Stimulated activated CD8-positive, alpha-beta memory T cell treated with anti-CD3 and anti-CD28 coated beads, Interleukin-15, amount 100 ng/mL, for 48 hours (primary cell): Measurements from ENCODE around the gene GCC2.
A peak's percentile ranks its signal among the peaks of the same experiment; 100 is the strongest.
"Not testable (repeated sequence)": the region's sequence is repeated elsewhere in the genome, so short reads cannot be mapped to it uniquely, and the experiment has no call there.

Experiments used
- DNase-seq, 2 donors: peaks; one replicate each; pipeline ENCODE4 v3.0.0-alpha.2; 2020; ENCODE audit warnings: low read depth in 2 of 2

The GCC2 gene, protein sequence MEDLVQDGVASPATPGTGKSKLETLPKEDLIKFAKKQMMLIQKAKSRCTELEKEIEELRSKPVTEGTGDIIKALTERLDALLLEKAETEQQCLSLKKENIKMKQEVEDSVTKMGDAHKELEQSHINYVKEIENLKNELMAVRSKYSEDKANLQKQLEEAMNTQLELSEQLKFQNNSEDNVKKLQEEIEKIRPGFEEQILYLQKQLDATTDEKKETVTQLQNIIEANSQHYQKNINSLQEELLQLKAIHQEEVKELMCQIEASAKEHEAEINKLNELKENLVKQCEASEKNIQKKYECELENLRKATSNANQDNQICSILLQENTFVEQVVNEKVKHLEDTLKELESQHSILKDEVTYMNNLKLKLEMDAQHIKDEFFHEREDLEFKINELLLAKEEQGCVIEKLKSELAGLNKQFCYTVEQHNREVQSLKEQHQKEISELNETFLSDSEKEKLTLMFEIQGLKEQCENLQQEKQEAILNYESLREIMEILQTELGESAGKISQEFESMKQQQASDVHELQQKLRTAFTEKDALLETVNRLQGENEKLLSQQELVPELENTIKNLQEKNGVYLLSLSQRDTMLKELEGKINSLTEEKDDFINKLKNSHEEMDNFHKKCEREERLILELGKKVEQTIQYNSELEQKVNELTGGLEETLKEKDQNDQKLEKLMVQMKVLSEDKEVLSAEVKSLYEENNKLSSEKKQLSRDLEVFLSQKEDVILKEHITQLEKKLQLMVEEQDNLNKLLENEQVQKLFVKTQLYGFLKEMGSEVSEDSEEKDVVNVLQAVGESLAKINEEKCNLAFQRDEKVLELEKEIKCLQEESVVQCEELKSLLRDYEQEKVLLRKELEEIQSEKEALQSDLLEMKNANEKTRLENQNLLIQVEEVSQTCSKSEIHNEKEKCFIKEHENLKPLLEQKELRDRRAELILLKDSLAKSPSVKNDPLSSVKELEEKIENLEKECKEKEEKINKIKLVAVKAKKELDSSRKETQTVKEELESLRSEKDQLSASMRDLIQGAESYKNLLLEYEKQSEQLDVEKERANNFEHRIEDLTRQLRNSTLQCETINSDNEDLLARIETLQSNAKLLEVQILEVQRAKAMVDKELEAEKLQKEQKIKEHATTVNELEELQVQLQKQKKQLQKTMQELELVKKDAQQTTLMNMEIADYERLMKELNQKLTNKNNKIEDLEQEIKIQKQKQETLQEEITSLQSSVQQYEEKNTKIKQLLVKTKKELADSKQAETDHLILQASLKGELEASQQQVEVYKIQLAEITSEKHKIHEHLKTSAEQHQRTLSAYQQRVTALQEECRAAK (N-terminal part only)

DNA sequence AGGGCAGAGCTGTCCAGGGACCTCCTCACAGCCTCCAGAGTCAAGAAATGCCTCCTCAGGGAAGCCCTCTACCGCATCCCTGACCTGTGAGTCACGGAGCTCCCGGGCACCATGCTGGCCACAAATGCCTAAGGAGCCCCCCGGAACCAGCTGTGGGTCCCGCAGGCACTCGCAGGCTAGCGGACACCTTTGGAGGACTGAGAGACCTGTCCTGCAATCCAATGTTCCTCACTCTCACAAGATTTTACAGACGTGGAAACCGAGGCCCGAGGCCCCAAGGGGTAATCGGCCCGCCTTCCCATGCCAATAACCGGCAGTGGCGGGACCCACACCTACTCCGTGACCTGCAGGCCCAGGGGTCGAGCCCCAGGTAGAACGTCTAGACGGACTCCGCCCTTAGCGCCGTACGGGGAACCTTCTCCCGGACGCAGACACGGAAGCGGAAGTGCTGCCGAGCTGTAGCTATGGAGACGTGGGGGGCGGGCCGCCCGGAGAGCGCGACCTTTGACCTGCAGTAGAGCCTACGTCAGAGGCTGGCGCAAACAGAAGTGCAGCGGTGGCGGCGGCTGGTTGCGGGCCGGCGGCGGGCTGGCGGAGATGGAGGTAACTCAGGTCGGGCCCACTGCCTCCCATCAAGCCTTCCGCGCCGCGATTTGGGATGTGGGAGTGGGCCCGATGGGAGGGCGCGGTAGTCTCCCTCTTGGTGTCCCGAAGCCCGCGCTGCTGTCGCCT lies at the start of gene GCC2:
Gene GCC2, plus strand, starts transcription at position 529 of the 732 bp plus-strand sequence. Its CDS starts 69 bp downstream, at position 598.
- peak; percentile 91 to 94 for DNase-seq

- no peak for DNase-seq
Measured at GRCh38 chr2:108399479-108399878, 49.5 kb upstream of the GCC2 start.

GRCh38 chr2:108401800-108402199 lies 47.2 kb upstream of the GCC2 start:
- no peak for DNase-seq

GRCh38 chr2:108403494-108403893 lies 45.5 kb upstream of the GCC2 start:
- DNase-seq: no peak

GRCh38 chr2:108404784-108405397 lies 44.1 kb upstream of the GCC2 start:
- DNase-seq: no peak

DNA sequence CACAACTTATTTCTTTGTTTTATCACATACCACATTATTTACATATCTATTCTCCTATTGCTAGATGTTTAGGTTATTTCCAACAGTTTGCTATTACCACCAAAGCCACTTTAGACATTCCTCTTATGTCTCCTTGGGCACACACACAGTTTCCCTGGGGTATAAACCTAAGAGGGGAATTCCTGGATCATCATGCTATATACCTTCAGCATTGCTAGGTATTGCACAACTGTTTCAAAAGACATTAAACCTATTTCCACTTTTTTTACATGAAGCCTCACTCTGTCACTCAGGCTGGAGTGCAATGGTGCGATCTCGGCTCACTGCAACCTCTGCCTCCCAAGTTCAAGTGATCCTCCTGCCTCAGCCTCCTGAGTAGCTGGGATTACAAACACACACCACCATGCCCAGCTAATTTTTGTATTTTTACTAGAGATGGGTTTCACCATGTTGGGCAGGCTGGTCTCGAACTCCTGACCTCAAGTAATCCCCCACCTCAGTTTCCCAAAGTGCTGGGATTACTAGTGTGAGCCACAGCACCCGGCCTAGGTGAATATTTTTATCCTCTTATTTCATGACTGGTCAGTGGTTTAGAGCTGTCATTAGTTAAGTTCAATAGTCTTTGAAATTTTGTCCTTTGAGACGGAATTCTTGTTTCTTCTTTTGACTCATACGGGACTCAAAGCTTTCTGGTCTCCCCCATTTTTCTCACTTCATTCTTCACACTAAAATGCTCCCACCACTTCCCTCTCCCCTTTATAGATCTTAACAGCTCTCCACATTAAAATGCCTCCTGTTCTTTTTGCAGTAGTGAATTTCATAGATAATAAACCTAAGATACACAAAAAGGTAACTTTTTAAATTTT lies 40.9 kb upstream of the GCC2 start:
- DNase-seq: no peak

- no peak for DNase-seq
Measured at GRCh38 chr2:108409768-108410167, 39.2 kb upstream of the GCC2 start.

DNA sequence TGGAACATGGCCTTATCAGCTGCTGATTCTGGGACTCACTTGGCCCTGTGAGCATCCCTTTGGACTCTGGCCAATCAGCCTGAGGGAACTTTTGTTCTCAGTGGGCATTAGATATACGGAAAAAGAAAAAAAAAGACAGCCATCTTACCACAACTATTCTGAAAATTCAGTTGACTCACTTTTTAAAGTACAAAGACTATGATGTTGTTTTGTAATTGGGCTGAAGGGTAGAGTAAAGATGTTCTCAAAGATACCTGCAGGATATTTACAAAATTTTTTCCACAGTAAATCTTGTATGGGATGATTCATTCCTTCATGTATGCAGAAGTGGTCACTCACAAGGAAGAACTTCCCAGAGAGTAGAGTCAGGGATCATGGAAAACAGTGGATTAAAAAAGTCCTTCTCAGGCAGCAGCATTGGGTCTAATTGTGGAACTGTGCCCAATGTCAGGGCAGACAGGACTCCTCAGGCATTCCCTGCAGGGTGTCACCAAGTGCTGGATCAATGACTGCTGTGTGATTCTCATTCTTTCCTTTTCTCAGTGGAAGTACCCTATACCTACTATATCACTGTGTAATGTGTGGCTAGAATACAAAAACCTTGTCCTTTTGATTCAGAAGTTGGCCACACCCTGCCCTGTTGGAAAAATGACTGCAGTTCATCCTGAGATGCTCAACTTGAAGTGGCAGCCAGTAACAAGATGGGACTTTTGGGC lies 35.9 kb upstream of the GCC2 start:
- no peak for DNase-seq

- no peak for DNase-seq
Measured at GRCh38 chr2:108413711-108414095, 35.3 kb upstream of the GCC2 start.

DNA sequence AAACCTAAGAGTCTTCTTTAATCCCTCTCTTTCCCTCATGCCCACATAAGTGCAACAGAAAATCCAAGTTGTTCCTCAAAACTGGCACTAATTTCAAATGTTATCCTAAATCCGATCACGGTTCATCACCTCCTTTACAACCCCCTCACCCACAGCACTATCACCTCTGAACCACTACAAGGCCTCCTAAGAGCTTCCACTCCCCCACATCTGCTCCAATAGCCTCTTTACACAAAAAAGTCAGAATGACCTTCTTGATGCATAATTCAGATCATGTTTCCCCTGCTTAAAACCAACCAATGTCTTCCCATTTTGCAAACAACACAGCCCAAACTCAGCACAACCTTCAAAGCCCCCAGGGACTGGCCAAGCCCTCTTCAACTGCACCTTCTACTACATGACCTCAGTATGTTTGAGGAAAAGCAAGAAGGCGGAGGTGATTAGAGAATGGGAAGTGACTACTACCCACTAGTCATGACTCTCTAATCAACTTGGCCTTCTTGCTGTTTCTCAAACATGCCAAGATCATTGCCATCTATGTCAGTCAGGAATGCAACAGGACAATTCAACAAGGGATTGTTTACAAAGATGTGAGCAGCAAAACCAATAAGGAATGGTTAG lies 34.6 kb upstream of the GCC2 start:
- no peak for DNase-seq

DNA sequence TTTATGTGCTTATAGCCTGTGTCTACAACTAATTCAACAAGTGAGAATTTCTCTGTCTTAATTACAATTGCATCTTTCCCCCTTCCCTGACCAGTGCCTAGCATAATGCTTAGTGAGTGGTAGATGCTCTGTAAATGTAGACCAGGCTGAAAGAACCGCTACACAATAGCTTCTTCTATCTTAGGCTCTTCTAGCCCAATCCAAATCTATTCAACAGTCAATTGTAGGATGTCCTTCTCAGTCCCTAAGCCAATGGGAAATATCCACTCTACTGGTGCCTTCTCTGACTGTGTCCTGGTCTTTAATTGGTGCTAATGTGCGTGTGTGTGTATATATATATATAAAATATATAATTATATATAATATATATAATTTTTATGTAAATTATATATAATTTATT lies 34.1 kb upstream of the GCC2 start:
- DNase-seq: no peak

DNA sequence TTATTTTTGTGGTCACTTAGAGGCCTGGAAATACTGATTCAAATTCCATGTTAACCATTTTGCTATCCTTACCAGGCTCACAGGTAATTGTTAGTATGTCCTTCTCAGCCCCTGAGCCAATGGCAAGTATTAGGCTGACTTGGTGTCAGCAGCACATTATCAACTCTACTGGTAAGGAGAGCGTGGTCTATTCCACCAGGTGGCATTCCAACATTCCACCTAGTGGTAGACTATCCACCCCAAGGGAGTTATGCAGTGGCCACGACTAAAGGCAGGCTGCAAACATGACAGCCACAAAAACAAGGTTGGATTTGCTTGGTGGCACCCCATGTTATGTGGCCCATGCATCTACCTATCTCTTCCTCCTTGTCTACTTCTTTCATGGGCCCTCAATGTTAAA lies 31.8 kb upstream of the GCC2 start:
- no peak for DNase-seq

GRCh38 chr2:108418416-108418815 lies 30.6 kb upstream of the GCC2 start:
- DNase-seq: no peak

GRCh38 chr2:108423067-108423466 lies 25.9 kb upstream of the GCC2 start:
- no peak for DNase-seq

- no peak for DNase-seq
Measured at GRCh38 chr2:108423502-108424251, 25.3 kb upstream of the GCC2 start.

DNA sequence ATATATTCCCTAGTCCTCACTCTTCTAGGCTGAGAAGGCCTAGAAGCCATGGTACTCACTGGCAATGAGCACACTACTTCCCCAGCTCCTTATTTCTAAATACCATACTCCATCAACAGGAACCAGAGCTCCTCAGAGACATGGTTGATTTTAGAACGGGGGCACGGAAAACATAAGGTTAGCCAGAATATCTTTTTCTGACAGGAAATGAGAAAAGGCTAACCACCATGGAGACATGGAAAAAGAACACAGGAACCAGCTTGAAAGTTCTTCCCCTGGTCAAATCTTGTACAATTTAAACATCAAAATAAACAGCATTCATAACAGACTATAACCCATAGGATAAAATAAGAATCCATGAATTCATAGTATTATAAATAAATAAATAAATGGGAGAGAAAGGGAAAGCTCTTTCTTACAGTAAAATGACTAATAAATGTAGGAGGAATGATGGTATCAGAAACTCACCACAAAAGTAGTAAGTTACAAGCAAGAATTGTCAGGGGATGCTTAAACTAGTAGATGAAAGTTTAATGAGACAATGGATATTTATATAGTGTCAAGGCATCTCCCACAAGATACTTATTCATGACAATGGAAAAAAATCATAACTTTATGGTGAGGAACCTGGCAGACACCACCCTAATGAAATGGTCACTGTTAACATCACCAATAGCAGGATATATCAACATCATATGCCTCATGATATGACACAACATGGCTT lies 20.6 kb upstream of the GCC2 start:
- no peak for DNase-seq

GRCh38 chr2:108435578-108435977 lies 13.4 kb upstream of the GCC2 start:
- not testable (repeated sequence) for DNase-seq
